Mucosa of descending colon (tissue), 3 donors: Measurements from ENCODE around the gene RAB5IF. TPM values are rescaled to one million over a fixed set of nuclear protein-coding genes. Genes with fewer than 3 reads are reported as not detected.

Experiments
- ATAC-seq: fragments of 200-7000 bp; cut with Tn5 transposase; one replicate; pipeline ENCODE4 v1.9.1; 2020; ENCODE audit warnings: mild to moderate bottlenecking, moderate library complexity
- DNase-seq, 3 donors: peaks; one replicate each; pipeline ENCODE4 v3.0.0-alpha.2; 2020
- H3K36me3 ChIP-seq: fragments of 200-600 bp; one replicate; pipeline ENCODE4 v1.8.0; 2021; ENCODE audit warnings: low read depth, mild to moderate bottlenecking
- H3K4me1 ChIP-seq: fragments of 200-600 bp; one replicate; pipeline ENCODE4 v1.8.0; 2021; ENCODE audit warnings: low read depth, mild to moderate bottlenecking
- H3K4me3 ChIP-seq: fragments of 200-600 bp; one replicate; pipeline ENCODE4 v1.8.0; 2021; ENCODE audit warnings: mild to moderate bottlenecking
- H3K9me3 ChIP-seq: fragments of 200-600 bp; one replicate; pipeline ENCODE4 v1.8.0; 2021; ENCODE audit warnings: mild to moderate bottlenecking
- CTCF ChIP-seq: fragments of 200-600 bp; IDR thresholded peaks from one replicate; pipeline ENCODE4 v1.8.0; 2022; ENCODE audit warnings: antibody characterized with exemption, mild to moderate bottlenecking
- intact Hi-C, 2 donors: fragments of 100-400 bp; cut with DNase I in 1 of 2; cut with micrococcal nuclease in 1 of 2; formaldehyde crosslinking; loops; one replicate each; pipeline versions ENCODE4 v1.11.0 to v1.11.1; 2022; cut with DNase I, micrococcal nuclease
- total RNA-seq, 3 donors: library from RNA; stranded (reverse); fragmentation: NEBNext Ultra II Directional in 2 of 3; extraction: Animal tissue kit (Norgen Biotek cat#: 25700) in 2 of 3; gene quantifications; one replicate each; pipeline versions ENCODE4 v1.2.1 to v1.2.4, GENCODE V29; 2021 to 2023
- donor health status: DM: no; HTN: no; CAD: no; lungs with moderate emphysema.
- donor health status: DM: no; HTN: no; CAD: no.
- donor health status: DM: no; HTN: yes; CAD: no.

RAB5IF gene
- total RNA-seq, 3 donors from 2014 or later = 96.2 to 150 (median 128) TPM

DNA sequence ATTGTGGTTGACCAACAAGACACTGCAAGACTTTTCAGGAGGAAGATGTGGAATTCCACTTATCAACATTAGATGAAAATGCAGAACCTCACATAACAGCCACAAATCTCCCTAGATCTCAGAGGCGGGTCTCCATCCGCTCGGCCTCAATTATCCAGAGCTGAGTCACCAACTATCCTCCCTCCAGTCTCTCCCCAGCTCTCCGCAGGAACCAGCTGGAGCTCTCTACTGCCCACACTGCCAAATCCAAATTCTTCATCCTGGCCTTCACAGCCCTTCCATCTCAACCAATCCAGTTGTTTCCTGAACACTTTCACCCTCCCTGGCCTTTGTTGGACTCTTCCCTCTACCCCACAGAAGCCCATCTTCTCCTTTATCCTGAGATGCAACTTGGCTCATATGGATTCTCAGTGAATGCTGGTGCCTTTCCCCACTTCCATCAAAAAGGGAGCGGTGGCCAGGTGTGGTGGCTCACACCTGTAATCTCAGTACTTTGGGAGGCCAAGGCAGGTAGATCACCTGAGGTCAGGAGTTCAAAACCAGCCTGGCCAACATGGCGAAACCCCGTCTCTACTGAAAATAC is 35.6 kb upstream of the RAB5IF start:
- TF ChIP-seq CTCF = no peak
- H3K4me1 ChIP-seq = peaks cover 5% of the 10 kb centered on the region
- DNase-seq (no peak), ATAC-seq (no peak)
- H3K4me3 ChIP-seq = no peak overlapping the region
- H3K36me3 ChIP-seq = no peaks in the 10 kb centered on the region
- intact Hi-C loops = no loop called here
- no peaks in the 10 kb centered on the region for H3K9me3 ChIP-seq

- H3K9me3 ChIP-seq = no peaks in the 10 kb centered on the region
- ATAC-seq (no peak), DNase-seq (no peak)
- no peak overlapping the region for H3K4me3 ChIP-seq
- intact Hi-C loops = no loop called here
- peaks cover 13% of the 10 kb centered on the region for H3K4me1 ChIP-seq
- no peaks in the 10 kb centered on the region for H3K36me3 ChIP-seq
- TF ChIP-seq CTCF = no peak
Observed at GRCh38 chr20:36571564-36572504, 33.7 kb upstream of the RAB5IF start.

DNA sequence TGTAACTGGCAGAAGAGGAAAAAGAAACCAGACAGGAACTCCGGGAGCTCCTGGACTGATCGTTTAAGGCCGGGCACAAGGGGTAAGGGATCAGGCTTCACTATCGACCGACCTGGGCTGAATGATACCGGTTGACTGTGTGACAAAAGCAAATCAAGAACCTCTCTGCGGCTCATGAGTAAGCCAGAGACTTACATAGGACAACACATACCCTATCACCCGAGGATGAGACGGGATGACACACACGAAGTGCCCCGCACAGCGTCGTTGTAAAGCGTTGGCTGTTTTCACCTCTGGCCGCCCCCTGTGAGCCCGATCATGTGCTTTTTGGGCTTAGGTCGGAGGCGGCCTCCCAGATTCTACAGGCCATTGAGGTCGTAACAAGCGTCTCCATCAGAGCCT is 32.9 kb upstream of the RAB5IF start:
- ATAC-seq (peak; percentile 10), DNase-seq (peak in 2 of 3 donors; percentile 26 to 39)
- H3K4me3 ChIP-seq = no peak overlapping the region
- H3K9me3 ChIP-seq = no peaks in the 10 kb centered on the region
- intact Hi-C loops = no loop called here
- TF ChIP-seq CTCF = no peak
- no peaks in the 10 kb centered on the region for H3K36me3 ChIP-seq
- peaks cover 13% of the 10 kb centered on the region for H3K4me1 ChIP-seq

- peak within 1 kb of the TSS; percentile 34 for H3K4me3 ChIP-seq
- peak; percentile 74 to 92 (median 85) for DNase-seq
- H3K4me1 ChIP-seq = peaks cover 13% of the 10 kb centered on the region
- peak; percentile 84 for ATAC-seq
- no peaks in the 10 kb centered on the region for H3K9me3 ChIP-seq
- TF ChIP-seq CTCF = no peak
- intact Hi-C loops = no loop called here
- no peaks in the 10 kb centered on the region for H3K36me3 ChIP-seq
Observed at GRCh38 chr20:36573103-36573797, 32.3 kb upstream of the RAB5IF start, which contains the start of gene TGIF2. TGIF2 (plus strand) TSS chr20:36573597; CDS start chr20:36578775, 5,178 bp downstream.

GRCh38 chr20:36573798-36574365 is 31.7 kb upstream of the RAB5IF start:
- peak; percentile 26 for ATAC-seq
- Histone ChIP-seq H3K36me3 (no peaks in the 10 kb centered on the region), H3K9me3 (no peaks in the 10 kb centered on the region), H3K4me1 (peaks cover 13% of the 10 kb centered on the region), H3K4me3 (peak overlapping the region; percentile 34)
- intact Hi-C loops = no loop called here
- DNase-seq = peak in 2 of 3 donors; percentile 42 to 57
- TF ChIP-seq CTCF = no peak
